HEK293 (cell line): ENCODE measurements around the gene RBP4.

Experiments
- CTCF ChIA-PET: fragments of 350-600 bp; formaldehyde crosslinking; extraction: SDS; loops from one replicate; lab custom pipeline; 2021; ENCODE audit warnings: antibody characterized with exemption; lab: Yijun Ruan, JAX
- POLR2A ChIA-PET: fragments of 300-600 bp; formaldehyde crosslinking; extraction: SDS; loops from one replicate; lab custom pipeline; 2020; ENCODE audit warnings: antibody characterized with exemption, inconsistent platforms; lab: Yijun Ruan, JAX
- H3K27ac ChIP-seq: fragments of 200-500 bp; sonication (Bioruptor generic); 2 replicates; pipeline ENCODE4 v1.5.1; 2014; ENCODE audit warnings: low read depth, low read length, control low read depth, inconsistent platforms; ENCODE audit errors: extremely low read depth
- H3K36me3 ChIP-seq, 2 experiments: fragments of 200-500 bp in 1 of 2; sonication (Bioruptor generic) in 1 of 2; 1 replicate in 1 of 2; 2 replicates in 1 of 2; pipeline ENCODE4 v1.5.1; 2014 to 2017; ENCODE audit warnings: inconsistent platforms in 2 of 2, low read length in 2 of 2; ENCODE audit not compliant: control insufficient read depth in 2 of 2, insufficient read depth in 1 of 2
- H3K4me1 ChIP-seq: fragments of 200-500 bp; sonication (Bioruptor generic); 2 replicates; pipeline ENCODE4 v1.5.1; 2014; ENCODE audit warnings: mild to moderate bottlenecking, low read length, inconsistent platforms; ENCODE audit not compliant: control insufficient read depth, insufficient read depth
- H3K4me3 ChIP-seq: 2 replicates; pipeline ENCODE4 v1.5.1; 2011; ENCODE audit warnings: low read depth, mild to moderate bottlenecking, control low read depth, low read length, moderate library complexity
- H3K9me3 ChIP-seq: fragments of 200-500 bp; sonication (Bioruptor generic); 2 replicates; pipeline ENCODE4 v1.5.1; 2014; ENCODE audit warnings: low read depth, low read length, inconsistent platforms; ENCODE audit not compliant: control insufficient read depth, insufficient read depth
- EGR2 ChIP-seq: fragments of 450-650 bp; formaldehyde crosslinking; IDR thresholded peaks from 2 replicates; pipeline ENCODE4 v1.5.1; 2016; ENCODE audit warnings: low read depth, missing biosample characterization, missing genetic modification characterization
- KLF8 ChIP-seq: fragments of 450-650 bp; formaldehyde crosslinking; IDR thresholded peaks from 2 replicates; pipeline ENCODE4 v1.5.1; 2016; ENCODE audit warnings: missing biosample characterization, missing genetic modification characterization
- PRDM1 ChIP-seq: fragments of 450-650 bp; formaldehyde crosslinking; IDR thresholded peaks from 2 replicates; pipeline ENCODE4; 2016; ENCODE audit warnings: missing biosample characterization, missing genetic modification characterization
- SCRT2 ChIP-seq: fragments of 450-650 bp; formaldehyde crosslinking; IDR thresholded peaks from 2 replicates; pipeline ENCODE4 v1.5.1; 2016; ENCODE audit warnings: missing biosample characterization, missing genetic modification characterization
- WT1 ChIP-seq: fragments of 450-650 bp; formaldehyde crosslinking; IDR thresholded peaks from 2 replicates; pipeline ENCODE4 v1.5.1; 2016; ENCODE audit warnings: missing biosample characterization, missing genetic modification characterization
- ZEB2 ChIP-seq: fragments of 450-650 bp; formaldehyde crosslinking; IDR thresholded peaks from 2 replicates; pipeline ENCODE4 v1.5.1; 2016; ENCODE audit warnings: missing biosample characterization, missing genetic modification characterization
- ZIC2 ChIP-seq: fragments of 450-650 bp; formaldehyde crosslinking; IDR thresholded peaks from 2 replicates; pipeline ENCODE4 v1.5.1; 2016; ENCODE audit warnings: missing biosample characterization, missing genetic modification characterization
- ZNF132 ChIP-seq: fragments of 450-650 bp; formaldehyde crosslinking; IDR thresholded peaks from 2 replicates; pipeline ENCODE4 v1.5.1; 2017; ENCODE audit warnings: missing biosample characterization, missing genetic modification characterization, borderline replicate concordance
- ZNF398 ChIP-seq: fragments of 450-650 bp; formaldehyde crosslinking; IDR thresholded peaks from 2 replicates; pipeline ENCODE4 v1.5.1; 2017; ENCODE audit warnings: missing biosample characterization, missing genetic modification characterization
- ZNF571 ChIP-seq: fragments of 450-650 bp; formaldehyde crosslinking; IDR thresholded peaks from 2 replicates; pipeline ENCODE4 v1.5.0; 2017; ENCODE audit warnings: missing biosample characterization, missing genetic modification characterization
- ZNF610 ChIP-seq: fragments of 450-650 bp; formaldehyde crosslinking; IDR thresholded peaks from 2 replicates; pipeline ENCODE4 v1.5.1; 2016; ENCODE audit warnings: missing biosample characterization, missing genetic modification characterization, borderline replicate concordance
- ZNF623 ChIP-seq: fragments of 450-650 bp; formaldehyde crosslinking; IDR thresholded peaks from 2 replicates; pipeline ENCODE4 v1.5.1; 2016; ENCODE audit warnings: missing biosample characterization, missing genetic modification characterization
- ZNF692 ChIP-seq: fragments of 450-650 bp; formaldehyde crosslinking; IDR thresholded peaks from 2 replicates; pipeline ENCODE4 v1.5.1; 2016; ENCODE audit warnings: missing biosample characterization, missing genetic modification characterization
- ZNF701 ChIP-seq: fragments of 450-650 bp; formaldehyde crosslinking; IDR thresholded peaks from 2 replicates; pipeline ENCODE4 v1.5.1; 2016; ENCODE audit warnings: missing biosample characterization, missing genetic modification characterization
- ZSCAN4 ChIP-seq: fragments of 450-650 bp; formaldehyde crosslinking; IDR thresholded peaks from 2 replicates; pipeline ENCODE4 v1.5.1; 2017; ENCODE audit warnings: missing biosample characterization, missing genetic modification characterization
- TF ChIP-seq, protein P1 (sequence below): fragments of 450-650 bp; formaldehyde crosslinking; IDR thresholded peaks from 2 replicates; pipeline ENCODE4 v1.5.1; 2016; ENCODE audit warnings: missing biosample characterization, missing genetic modification characterization
- TF ChIP-seq, protein P2 (sequence below): fragments of 450-650 bp; formaldehyde crosslinking; IDR thresholded peaks from 2 replicates; pipeline ENCODE4 v1.5.1; 2016; ENCODE audit warnings: missing biosample characterization, missing genetic modification characterization

The RBP4 gene

GRCh38 chr10:93629647-93630305 lies 28.7 kb upstream of the RBP4 start:
- H3K27ac ChIP-seq, result no peak overlapping the region
- TF ChIP-seq ZNF132, result no peak
- peak; percentile 94 for TF ChIP-seq ZIC2 (tag by site-specific recombination)
- no peak for TF ChIP-seq PRDM1 (tag by site-specific recombination)
- no peak for TF ChIP-seq KLF8
- TF ChIP-seq WT1 (tag by site-specific recombination), result no peak
- TF ChIP-seq ZEB2 (tag by site-specific recombination), result no peak
- TF ChIP-seq ZNF692 (tag by site-specific recombination), result no peak
- TF ChIP-seq, protein P1, sequence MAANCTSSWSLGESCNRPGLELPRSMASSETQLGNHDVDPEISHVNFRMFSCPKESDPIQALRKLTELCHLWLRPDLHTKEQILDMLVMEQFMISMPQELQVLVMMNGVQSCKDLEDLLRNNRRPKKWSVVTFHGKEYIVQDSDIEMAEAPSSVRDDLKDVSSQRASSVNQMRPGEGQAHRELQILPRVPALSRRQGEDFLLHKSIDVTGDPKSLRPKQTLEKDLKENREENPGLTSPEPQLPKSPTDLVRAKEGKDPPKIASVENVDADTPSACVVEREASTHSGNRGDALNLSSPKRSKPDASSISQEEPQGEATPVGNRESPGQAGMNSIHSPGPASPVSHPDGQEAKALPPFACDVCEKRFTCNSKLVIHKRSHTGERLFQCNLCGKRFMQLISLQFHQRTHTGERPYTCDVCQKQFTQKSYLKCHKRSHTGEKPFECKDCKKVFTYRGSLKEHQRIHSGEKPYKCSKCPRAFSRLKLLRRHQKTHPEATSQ (tag by site-specific recombination), result no peak
- TF ChIP-seq ZNF623, result no peak
- no peak for TF ChIP-seq ZNF398 (tag by site-specific recombination)
- TF ChIP-seq ZNF610 (tag by site-specific recombination), result peak; percentile 94
- CTCF ChIA-PET, result interaction anchor here (0.6 to 0.7 kb wide), 2 partner anchors 61 to 596 kb away, joined by 3 read pairs; no protein-coding TSS in a partner anchor
- no peaks in the 10 kb centered on the region for H3K4me1 ChIP-seq
- no peaks in the 10 kb centered on the region for H3K36me3 ChIP-seq
- POLR2A ChIA-PET, result no interaction called here
- H3K4me3 ChIP-seq, result no peak overlapping the region
- H3K9me3 ChIP-seq, result no peaks in the 10 kb centered on the region

GRCh38 chr10:93628858-93629257 lies 27.8 kb upstream of the RBP4 start:
- Histone ChIP-seq H3K36me3 (no peaks in the 10 kb centered on the region), H3K9me3 (no peaks in the 10 kb centered on the region), H3K27ac (no peak overlapping the region), H3K4me1 (no peaks in the 10 kb centered on the region), H3K4me3 (no peak overlapping the region)
- ChIA-PET POLR2A (no interaction called here), CTCF (no interaction called here)
- TF ChIP-seq, protein P2, sequence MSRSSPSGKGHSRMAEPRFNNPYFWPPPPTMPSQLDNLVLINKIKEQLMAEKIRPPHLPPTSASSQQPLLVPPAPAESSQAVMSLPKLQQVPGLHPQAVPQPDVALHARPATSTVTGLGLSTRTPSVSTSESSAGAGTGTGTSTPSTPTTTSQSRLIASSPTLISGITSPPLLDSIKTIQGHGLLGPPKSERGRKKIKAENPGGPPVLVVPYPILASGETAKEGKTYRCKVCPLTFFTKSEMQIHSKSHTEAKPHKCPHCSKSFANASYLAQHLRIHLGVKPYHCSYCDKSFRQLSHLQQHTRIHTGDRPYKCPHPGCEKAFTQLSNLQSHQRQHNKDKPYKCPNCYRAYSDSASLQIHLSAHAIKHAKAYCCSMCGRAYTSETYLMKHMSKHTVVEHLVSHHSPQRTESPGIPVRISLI, result no peak
- TF ChIP-seq SCRT2 (tag by site-specific recombination), result peak; percentile 34; the same call in 1 of the 2 replicates

DNA sequence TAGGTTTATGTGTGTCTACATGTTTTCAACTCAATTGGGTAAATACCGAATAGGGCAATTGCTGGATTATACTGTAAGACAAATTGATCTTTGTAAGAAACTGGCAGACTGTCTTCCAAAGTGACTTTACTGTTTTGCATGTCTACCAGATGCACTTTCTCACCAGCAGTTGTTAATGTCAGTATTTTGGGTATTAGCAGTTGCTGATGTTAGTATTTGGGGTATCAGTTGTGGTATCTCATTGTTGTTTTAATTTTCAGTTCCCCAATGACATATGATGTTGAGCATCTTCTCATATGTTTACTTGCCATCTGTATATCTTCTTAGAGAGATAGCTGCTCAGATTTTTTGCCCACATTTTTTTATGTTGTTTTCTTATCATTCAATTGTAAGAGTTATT lies 21.9 kb upstream of the RBP4 start:
- CTCF ChIA-PET, result interaction anchor here (1.4 kb wide), 1 partner anchor 68 kb away, joined by 3 read pairs; no protein-coding TSS in a partner anchor
- POLR2A ChIA-PET, result no interaction called here
- TF ChIP-seq ZNF571, result no peak
- TF ChIP-seq PRDM1 (tag by site-specific recombination), result no peak
- TF ChIP-seq ZSCAN4 (tag by site-specific recombination), result no peak
- no peak for TF ChIP-seq EGR2
- no peak for TF ChIP-seq ZNF701 (tag by site-specific recombination)

More for the DNA sequence above, 21.9 kb upstream of the RBP4 start:
- no peaks in the 10 kb centered on the region for H3K36me3 ChIP-seq
- H3K9me3 ChIP-seq, result no peaks in the 10 kb centered on the region
- no peak overlapping the region for H3K4me3 ChIP-seq
- no peak overlapping the region for H3K27ac ChIP-seq
- H3K4me1 ChIP-seq, result no peaks in the 10 kb centered on the region
